ENCODE measurements around the gene RBM23.
"Not testable (repeated sequence)": the region's sequence is repeated elsewhere in the genome, so short reads cannot be mapped to it uniquely, and the experiment has no call there.

The RBM23 gene

GRCh38 chr14:22920697-22921096 lies 1.7 kb upstream of the RBM23 start:
- Histone ChIP-seq H3K9ac (ENCODE audit: low read depth, low read length, poor library complexity) (no peak overlapping the region), H3K79me1 (ENCODE audit: low read depth, low read length) (peaks cover 3% of the 10 kb centered on the region), H2BK5ac (ENCODE audit: low read length) (no peak overlapping the region), H3K4ac (ENCODE audit: low read length) (no peak overlapping the region), H4K8ac (ENCODE audit: low read depth, low read length) (no peak overlapping the region), H3K14ac (ENCODE audit: low read length) (no peak overlapping the region), H4K91ac (ENCODE audit: low read depth, low read length, poor library complexity) (no peak overlapping the region), H3K9me3 (replicated peaks in 1 of 2; ENCODE audit: control insufficient read depth in 2 of 2, insufficient read depth in 1 of 2, low read depth in 1 of 2, low read length in 2 of 2) (no peaks in the 10 kb centered on the region), H3K4me2 (ENCODE audit: insufficient read depth, low read length, poor library complexity, severe bottlenecking) (no peak overlapping the region), H2BK15ac (ENCODE audit: low read length) (no peak overlapping the region), H3K4me1 (ENCODE audit: control insufficient read depth in 2 of 2, insufficient read depth in 1 of 2, low read depth in 1 of 2, low read length in 2 of 2) (peaks cover 6% of the 10 kb centered on the region in 2 donors), H2AFZ (ENCODE audit: low read length) (no peak overlapping the region), H3K36me3 (replicated peaks in 1 of 2; ENCODE audit: control insufficient read depth in 2 of 2, insufficient read depth in 2 of 2, low read length in 2 of 2) (peaks cover 38 to 79% of the 10 kb centered on the region in 2 donors), H2BK120ac (ENCODE audit: low read depth, low read length) (no peak overlapping the region), H3K27ac (replicated peaks; ENCODE audit: low read length) (no peak overlapping the region), H3K23ac (ENCODE audit: low read depth, low read length, poor library complexity) (no peak overlapping the region), H3K27me3 (ENCODE audit: control insufficient read depth in 3 of 3, insufficient read depth in 3 of 3, low read depth in 1 of 3, low read length in 3 of 3) (no peaks in the 10 kb centered on the region), H2BK12ac (ENCODE audit: low read length) (no peak overlapping the region), H3K4me3 (ENCODE audit: low read length in 2 of 2) (peak overlapping the region in 1 of 2 donors; percentile 65), H3K18ac (ENCODE audit: low read length) (no peak overlapping the region), H2AK5ac (ENCODE audit: low read depth, low read length) (no peak overlapping the region)
- WGBS, 2 donors (ENCODE audit: extremely low coverage in 2 of 2, insufficient read length in 2 of 2, insufficient replicate concordance in 1 of 2) = no CpG with 5 or more reads among the region's 6 CpGs
- no peak for DNase-seq (ENCODE audit: low spot score)

GRCh38 chr14:22919601-22919921 lies 612 bp upstream of the RBM23 start:
- Histone ChIP-seq H3K14ac (ENCODE audit: low read length) (no peak overlapping the region), H3K4ac (ENCODE audit: low read length) (no peak overlapping the region), H4K91ac (ENCODE audit: low read depth, low read length, poor library complexity) (no peak overlapping the region), H2AK5ac (ENCODE audit: low read depth, low read length) (no peak overlapping the region), H3K23ac (ENCODE audit: low read depth, low read length, poor library complexity) (no peak overlapping the region), H3K9ac (ENCODE audit: low read depth, low read length, poor library complexity) (peak overlapping the region; percentile 71), H3K9me3 (replicated peaks in 1 of 2; ENCODE audit: control insufficient read depth in 2 of 2, insufficient read depth in 1 of 2, low read depth in 1 of 2, low read length in 2 of 2) (no peaks in the 10 kb centered on the region), H3K4me3 (ENCODE audit: low read length in 2 of 2) (peak overlapping the region; percentile 32 to 56), H3K27me3 (ENCODE audit: control insufficient read depth in 3 of 3, insufficient read depth in 3 of 3, low read depth in 1 of 3, low read length in 3 of 3) (no peaks in the 10 kb centered on the region), H2BK120ac (ENCODE audit: low read depth, low read length) (no peak overlapping the region), H3K27ac (replicated peaks; ENCODE audit: low read length) (peak overlapping the region; percentile 71), H3K36me3 (replicated peaks in 1 of 2; ENCODE audit: control insufficient read depth in 2 of 2, insufficient read depth in 2 of 2, low read length in 2 of 2) (peaks cover 35 to 76% of the 10 kb centered on the region in 2 donors), H3K18ac (ENCODE audit: low read length) (peak overlapping the region; percentile 9), H3K4me1 (ENCODE audit: control insufficient read depth in 2 of 2, insufficient read depth in 1 of 2, low read depth in 1 of 2, low read length in 2 of 2) (peaks cover 6% of the 10 kb centered on the region in 2 donors), H2BK5ac (ENCODE audit: low read length) (no peak overlapping the region), H3K4me2 (ENCODE audit: insufficient read depth, low read length, poor library complexity, severe bottlenecking) (peak overlapping the region; percentile 63), H4K8ac (ENCODE audit: low read depth, low read length) (no peak overlapping the region), H2AFZ (ENCODE audit: low read length) (peak overlapping the region; percentile 53), H2BK12ac (ENCODE audit: low read length) (no peak overlapping the region), H3K79me1 (ENCODE audit: low read depth, low read length) (peaks cover 3% of the 10 kb centered on the region), H2BK15ac (ENCODE audit: low read length) (no peak overlapping the region)
- WGBS, 2 donors (ENCODE audit: extremely low coverage in 2 of 2, insufficient read length in 2 of 2, insufficient replicate concordance in 1 of 2) = no CpG with 5 or more reads among the region's 10 CpGs
- no peak for DNase-seq (ENCODE audit: low spot score)

- H3K23ac ChIP-seq (ENCODE audit: low read depth, low read length, poor library complexity) = no peak overlapping the region
- H2BK5ac ChIP-seq (ENCODE audit: low read length) = no peak overlapping the region
- H3K4me3 ChIP-seq (ENCODE audit: low read length in 2 of 2) = no peak overlapping the region
- no peak overlapping the region for H3K18ac ChIP-seq (ENCODE audit: low read length)
- H2AFZ ChIP-seq (ENCODE audit: low read length) = no peak overlapping the region
- H3K4me2 ChIP-seq (ENCODE audit: insufficient read depth, low read length, poor library complexity, severe bottlenecking) = no peak overlapping the region
- peaks cover 3% of the 10 kb centered on the region for H3K79me1 ChIP-seq (ENCODE audit: low read depth, low read length)
- no peak overlapping the region for H2BK12ac ChIP-seq (ENCODE audit: low read length)
- no peak overlapping the region for H2BK120ac ChIP-seq (ENCODE audit: low read depth, low read length)
- H3K14ac ChIP-seq (ENCODE audit: low read length) = no peak overlapping the region
- H3K4ac ChIP-seq (ENCODE audit: low read length) = no peak overlapping the region
- no peaks in the 10 kb centered on the region for H3K27me3 ChIP-seq (ENCODE audit: control insufficient read depth in 3 of 3, insufficient read depth in 3 of 3, low read depth in 1 of 3, low read length in 3 of 3)
- H2BK15ac ChIP-seq (ENCODE audit: low read length) = no peak overlapping the region
- H3K27ac ChIP-seq (replicated peaks; ENCODE audit: low read length) = no peak overlapping the region
- no peak overlapping the region for H4K8ac ChIP-seq (ENCODE audit: low read depth, low read length)
- H4K91ac ChIP-seq (ENCODE audit: low read depth, low read length, poor library complexity) = no peak overlapping the region
- DNase-seq (ENCODE audit: low spot score) = no peak
- no peak overlapping the region for H3K9ac ChIP-seq (ENCODE audit: low read depth, low read length, poor library complexity)
- H3K4me1 ChIP-seq (ENCODE audit: control insufficient read depth in 2 of 2, insufficient read depth in 1 of 2, low read depth in 1 of 2, low read length in 2 of 2) = peaks cover 6% of the 10 kb centered on the region in 2 donors
- WGBS, 2 donors (ENCODE audit: extremely low coverage in 2 of 2, insufficient read length in 2 of 2, insufficient replicate concordance in 1 of 2) = no CpG with 5 or more reads among the region's 8 CpGs
- H3K36me3 ChIP-seq (replicated peaks in 1 of 2; ENCODE audit: control insufficient read depth in 2 of 2, insufficient read depth in 2 of 2, low read length in 2 of 2) = peaks cover 9 to 69% of the 10 kb centered on the region in 2 donors
- H3K9me3 ChIP-seq (replicated peaks in 1 of 2; ENCODE audit: control insufficient read depth in 2 of 2, insufficient read depth in 1 of 2, low read depth in 1 of 2, low read length in 2 of 2) = no peaks in the 10 kb centered on the region
- no peak overlapping the region for H2AK5ac ChIP-seq (ENCODE audit: low read depth, low read length)
These were observed 2.9 kb downstream of the RBM23 start for GRCh38 chr14:22915886-22916521.

DNA sequence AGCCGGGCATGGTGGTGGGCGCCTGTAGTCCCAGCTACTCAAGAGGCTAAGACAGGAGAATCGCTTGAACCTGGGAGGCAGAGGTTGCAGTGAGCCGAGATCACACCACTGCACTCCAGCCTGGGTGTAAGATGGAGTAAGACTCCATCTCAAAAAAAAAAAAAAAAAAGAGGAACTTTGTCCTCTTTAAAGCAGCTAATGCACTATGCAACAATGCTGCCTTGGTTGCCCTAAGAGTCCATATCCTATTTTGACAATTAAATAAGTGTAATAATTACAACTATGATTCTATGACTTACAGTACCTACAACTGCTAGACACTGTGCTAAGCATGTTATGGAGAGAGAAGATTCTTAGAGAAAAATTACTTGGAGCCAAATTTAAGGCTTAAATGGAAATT lies 4.1 kb downstream of the RBM23 start:
- H2BK120ac ChIP-seq (ENCODE audit: low read depth, low read length); H2BK12ac ChIP-seq (ENCODE audit: low read length); H3K4ac ChIP-seq (ENCODE audit: low read length); H3K9ac ChIP-seq (ENCODE audit: low read depth, low read length, poor library complexity); H4K8ac ChIP-seq (ENCODE audit: low read depth, low read length); H2AK5ac ChIP-seq (ENCODE audit: low read depth, low read length); H2BK5ac ChIP-seq (ENCODE audit: low read length); H3K18ac ChIP-seq (ENCODE audit: low read length); H3K14ac ChIP-seq (ENCODE audit: low read length); H3K27me3 ChIP-seq (ENCODE audit: control insufficient read depth in 3 of 3, insufficient read depth in 3 of 3, low read depth in 1 of 3, low read length in 3 of 3); H2BK15ac ChIP-seq (ENCODE audit: low read length); DNase-seq (ENCODE audit: low spot score); H2AFZ ChIP-seq (ENCODE audit: low read length); H3K4me2 ChIP-seq (ENCODE audit: insufficient read depth, low read length, poor library complexity, severe bottlenecking); H3K4me3 ChIP-seq (ENCODE audit: low read length in 2 of 2); H3K79me1 ChIP-seq (ENCODE audit: low read depth, low read length); H3K27ac ChIP-seq (replicated peaks; ENCODE audit: low read length); H3K4me1 ChIP-seq (ENCODE audit: control insufficient read depth in 2 of 2, insufficient read depth in 1 of 2, low read depth in 1 of 2, low read length in 2 of 2); H3K9me3 ChIP-seq (replicated peaks in 1 of 2; ENCODE audit: control insufficient read depth in 2 of 2, insufficient read depth in 1 of 2, low read depth in 1 of 2, low read length in 2 of 2); H4K91ac ChIP-seq (ENCODE audit: low read depth, low read length, poor library complexity); H3K23ac ChIP-seq (ENCODE audit: low read depth, low read length, poor library complexity): not testable (repeated sequence)
- H3K36me3 ChIP-seq (replicated peaks in 1 of 2; ENCODE audit: control insufficient read depth in 2 of 2, insufficient read depth in 2 of 2, low read length in 2 of 2) = peaks cover 0 to 67% of the 10 kb centered on the region in 2 donors
- WGBS, 2 donors (ENCODE audit: extremely low coverage in 2 of 2, insufficient read length in 2 of 2, insufficient replicate concordance in 1 of 2) = no CpG with 5 or more reads among the region's 4 CpGs
